ENCODE results near the gene SAP30BP. TPM values are rescaled to one million over a fixed set of nuclear protein-coding genes. Genes with fewer than 3 reads are reported as not detected.

The SAP30BP gene
- total RNA-seq, 2 donors from 2014 or later: 28.5 to 44.6 TPM

DNA sequence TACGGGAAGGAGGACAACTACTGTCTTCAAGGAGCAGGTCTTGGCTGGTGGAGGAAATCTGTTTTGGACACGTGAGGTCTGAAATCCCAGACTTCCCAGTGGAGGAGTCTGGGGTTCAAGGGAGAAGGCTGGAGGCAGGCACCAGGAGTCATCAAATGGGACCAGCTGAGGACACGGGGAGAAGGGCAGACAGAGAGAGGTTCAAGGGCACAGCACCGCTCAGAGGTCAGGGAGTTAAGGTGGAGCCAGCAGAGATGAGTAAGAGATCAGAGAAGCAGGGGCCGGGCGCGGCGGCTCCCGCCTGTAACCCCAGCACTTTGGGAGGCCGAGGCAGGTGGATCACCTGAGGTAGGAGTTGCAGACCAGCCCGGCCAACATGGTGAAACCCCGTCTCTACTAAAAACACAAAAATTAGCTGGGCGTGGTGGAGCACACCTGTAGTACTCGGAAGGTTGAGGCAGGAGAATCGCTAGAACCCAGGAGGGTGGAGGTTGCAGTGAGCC, 44.3 kb upstream of the SAP30BP start:
- no peaks in the 10 kb centered on the region for H3K4me1 ChIP-seq
- DNase-seq (ENCODE audit: low spot score): no peak
- H3K27ac ChIP-seq: no peak overlapping the region
- TF ChIP-seq, protein P1, sequence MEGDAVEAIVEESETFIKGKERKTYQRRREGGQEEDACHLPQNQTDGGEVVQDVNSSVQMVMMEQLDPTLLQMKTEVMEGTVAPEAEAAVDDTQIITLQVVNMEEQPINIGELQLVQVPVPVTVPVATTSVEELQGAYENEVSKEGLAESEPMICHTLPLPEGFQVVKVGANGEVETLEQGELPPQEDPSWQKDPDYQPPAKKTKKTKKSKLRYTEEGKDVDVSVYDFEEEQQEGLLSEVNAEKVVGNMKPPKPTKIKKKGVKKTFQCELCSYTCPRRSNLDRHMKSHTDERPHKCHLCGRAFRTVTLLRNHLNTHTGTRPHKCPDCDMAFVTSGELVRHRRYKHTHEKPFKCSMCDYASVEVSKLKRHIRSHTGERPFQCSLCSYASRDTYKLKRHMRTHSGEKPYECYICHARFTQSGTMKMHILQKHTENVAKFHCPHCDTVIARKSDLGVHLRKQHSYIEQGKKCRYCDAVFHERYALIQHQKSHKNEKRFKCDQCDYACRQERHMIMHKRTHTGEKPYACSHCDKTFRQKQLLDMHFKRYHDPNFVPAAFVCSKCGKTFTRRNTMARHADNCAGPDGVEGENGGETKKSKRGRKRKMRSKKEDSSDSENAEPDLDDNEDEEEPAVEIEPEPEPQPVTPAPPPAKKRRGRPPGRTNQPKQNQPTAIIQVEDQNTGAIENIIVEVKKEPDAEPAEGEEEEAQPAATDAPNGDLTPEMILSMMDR (IDR thresholded peaks at IDR 0.05): no peak
- no peaks in the 10 kb centered on the region for H3K27me3 ChIP-seq
- H3K9me3 ChIP-seq: no peaks in the 10 kb centered on the region
- H3K36me3 ChIP-seq: peaks cover 60% of the 10 kb centered on the region
- no peak overlapping the region for H3K4me3 ChIP-seq

DNA sequence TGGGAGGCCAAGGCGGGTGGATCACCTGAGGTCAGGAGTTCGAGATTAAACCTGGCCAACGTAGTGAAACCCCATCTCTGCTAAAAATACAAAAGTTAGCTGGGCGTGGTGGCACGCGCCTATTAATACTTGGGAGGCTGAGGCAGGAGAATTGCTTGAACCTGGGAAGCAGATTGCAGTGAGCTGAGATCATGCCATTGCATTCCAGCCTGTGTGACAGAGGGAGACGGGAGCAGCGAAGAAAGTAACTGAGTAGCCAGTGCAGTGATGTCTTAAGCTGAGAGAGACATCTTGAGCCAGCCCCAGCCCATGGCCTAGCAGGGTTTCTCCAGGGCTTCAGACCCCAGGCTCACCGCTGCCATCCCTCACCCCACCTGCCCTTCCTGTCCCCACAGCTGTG, 43.8 kb upstream of the SAP30BP start:
- Histone ChIP-seq H3K9me3 (no peaks in the 10 kb centered on the region), H3K36me3 (peaks cover 55% of the 10 kb centered on the region), H3K27ac (no peak overlapping the region), H3K27me3 (no peaks in the 10 kb centered on the region), H3K4me3 (no peak overlapping the region), H3K4me1 (no peaks in the 10 kb centered on the region)
- TF ChIP-seq, protein P1 (IDR thresholded peaks at IDR 0.05): no peak
- no peak for DNase-seq (ENCODE audit: low spot score)

DNA sequence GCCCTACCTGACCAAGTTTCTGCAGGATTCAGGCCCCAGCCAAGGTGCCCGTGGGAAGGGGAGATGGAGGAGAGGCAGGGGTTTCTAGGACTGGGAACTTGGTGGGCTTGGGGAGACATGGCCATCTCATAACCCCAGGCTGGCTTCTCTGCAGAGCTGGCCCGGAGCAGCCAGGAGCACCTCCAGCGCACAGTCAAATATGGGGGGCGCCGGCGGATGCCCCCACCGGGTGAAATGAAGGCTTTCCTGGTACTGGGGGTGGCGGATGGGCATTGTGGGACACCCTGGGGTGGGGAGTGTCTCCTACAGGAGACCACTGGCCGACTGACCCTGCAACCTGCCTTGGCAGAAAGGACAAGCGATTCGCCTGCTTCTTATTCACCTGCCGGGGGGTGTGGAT, 43.1 kb upstream of the SAP30BP start:
- H3K27ac ChIP-seq: no peak overlapping the region
- H3K36me3 ChIP-seq: peaks cover 51% of the 10 kb centered on the region
- no peak for DNase-seq (ENCODE audit: low spot score)
- H3K9me3 ChIP-seq: no peaks in the 10 kb centered on the region
- H3K4me1 ChIP-seq: no peaks in the 10 kb centered on the region
- H3K27me3 ChIP-seq: no peaks in the 10 kb centered on the region
- H3K4me3 ChIP-seq: no peak overlapping the region
- TF ChIP-seq, protein P1 (IDR thresholded peaks at IDR 0.05): no peak

DNA sequence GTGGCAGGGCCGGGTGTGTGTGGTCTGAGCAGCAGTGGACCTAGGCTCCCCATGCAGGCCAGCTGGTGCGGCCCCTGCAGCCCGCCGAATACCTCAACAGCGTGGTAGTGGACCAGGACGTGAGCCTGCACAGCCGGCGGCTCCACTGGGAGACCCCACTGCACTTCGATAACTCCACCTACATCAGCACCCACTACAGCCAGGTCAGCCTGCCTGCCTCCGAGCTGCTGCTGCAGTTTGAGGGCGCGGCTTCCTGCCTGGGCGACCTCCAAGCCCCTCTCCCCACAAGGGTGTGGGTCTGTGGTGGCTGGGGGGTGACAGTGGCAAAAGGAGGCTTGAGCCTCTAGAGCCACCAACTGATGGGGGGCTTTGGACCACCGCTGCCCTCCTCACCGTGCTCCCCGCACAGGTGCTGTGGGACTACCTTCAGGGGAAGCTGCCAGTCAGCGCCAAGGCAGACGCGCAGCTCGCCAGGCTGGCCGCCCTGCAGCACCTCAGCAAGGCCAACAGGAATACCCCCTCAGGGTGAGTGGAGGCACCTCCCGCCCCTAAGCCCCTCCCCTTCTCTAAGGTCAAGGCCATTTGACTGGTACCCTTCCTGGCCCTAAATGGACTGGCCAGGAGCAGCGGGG, 42.3 kb upstream of the SAP30BP start:
- no peaks in the 10 kb centered on the region for H3K4me1 ChIP-seq
- DNase-seq (ENCODE audit: low spot score): no peak
- TF ChIP-seq, protein P1 (IDR thresholded peaks at IDR 0.05): no peak
- no peak overlapping the region for H3K27ac ChIP-seq
- no peaks in the 10 kb centered on the region for H3K9me3 ChIP-seq
- H3K4me3 ChIP-seq: no peak overlapping the region
- H3K27me3 ChIP-seq: no peaks in the 10 kb centered on the region
- H3K36me3 ChIP-seq: peaks cover 43% of the 10 kb centered on the region

- H3K36me3 ChIP-seq: peaks cover 31% of the 10 kb centered on the region
- TF ChIP-seq, protein P1 (IDR thresholded peaks at IDR 0.05): peak; percentile 49 to 64
- H3K9me3 ChIP-seq: no peaks in the 10 kb centered on the region
- no peak for DNase-seq (ENCODE audit: low spot score)
- no peaks in the 10 kb centered on the region for H3K27me3 ChIP-seq
- H3K4me1 ChIP-seq: no peaks in the 10 kb centered on the region
- no peak overlapping the region for H3K4me3 ChIP-seq
- H3K27ac ChIP-seq: no peak overlapping the region
Measured at GRCh38 chr17:75625813-75626486, 41.2 kb upstream of the SAP30BP start.
